Activated T-cell treated with anti-CD3 and anti-CD28 coated beads, Interleukin-2, amount 50 U/mL, for 48 hours (primary cell): ENCODE data around the gene GID8.

Experiments used
- DNase-seq, 2 experiments: peaks; one replicate each; pipeline ENCODE4 v3.0.0-alpha.2; 2020

The GID8 gene

DNA sequence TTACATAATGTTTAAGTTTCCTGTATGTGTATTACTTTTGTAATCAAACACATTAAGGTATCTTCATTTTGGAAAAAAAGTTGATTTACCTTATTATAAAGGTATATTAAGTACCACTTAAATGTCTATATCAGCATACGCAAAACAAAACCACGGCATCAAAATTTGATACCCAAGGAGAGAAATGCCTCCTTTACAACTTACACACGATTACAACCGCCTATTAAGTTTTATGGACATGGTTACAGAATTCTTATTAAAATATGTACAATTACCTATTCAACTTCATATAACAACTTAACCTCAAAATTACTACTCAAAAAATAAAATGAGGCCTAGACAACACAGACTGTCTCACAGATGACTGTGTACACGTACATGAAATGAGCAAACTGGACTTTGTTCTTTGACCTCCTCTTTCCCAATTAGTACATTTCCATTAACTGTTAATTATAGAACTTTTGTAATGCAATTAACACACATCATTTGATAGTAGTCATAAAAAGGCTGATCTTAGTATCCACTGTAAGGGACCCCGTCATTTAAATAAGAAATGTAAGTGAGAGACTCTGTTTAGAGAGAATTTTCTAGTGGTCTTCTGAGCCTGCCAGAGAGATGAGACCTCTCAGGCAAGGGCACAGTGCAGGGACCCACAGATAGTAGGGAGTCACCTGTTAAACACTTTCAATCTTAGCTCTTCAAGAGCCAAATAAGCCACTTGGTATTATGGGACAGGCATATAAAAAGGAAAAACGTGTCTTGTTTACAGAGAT lies 14.1 kb upstream of the GID8 start:
- DNase-seq = no peak

DNA sequence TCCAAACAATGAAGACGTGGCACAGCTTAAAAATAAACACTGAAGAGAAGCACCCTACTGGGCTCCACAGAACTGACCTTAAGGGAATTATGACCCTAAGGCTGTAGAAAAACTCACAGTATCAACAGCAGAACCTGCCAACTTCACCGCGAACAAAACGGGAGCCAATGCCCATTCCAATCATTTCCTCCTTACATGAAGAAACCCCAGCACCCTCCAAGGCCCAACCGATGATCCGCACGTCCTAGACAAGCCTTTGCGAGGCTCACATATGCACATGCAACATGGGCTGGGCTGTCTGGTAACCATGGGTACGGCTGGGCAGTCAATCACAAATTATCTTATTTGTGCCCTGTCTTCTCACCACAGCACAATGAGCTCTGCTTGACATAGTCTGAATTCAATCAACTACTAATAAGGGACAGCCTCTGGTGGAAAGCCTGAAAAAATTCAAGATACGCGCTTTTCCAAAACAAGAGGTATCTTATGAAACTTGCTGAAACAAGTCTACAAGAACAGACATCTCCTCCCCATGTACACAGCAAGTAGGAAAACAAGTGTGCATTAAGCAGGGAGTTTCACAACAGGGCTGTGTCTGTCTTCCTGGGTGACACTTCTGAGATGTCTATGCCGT lies 13.4 kb upstream of the GID8 start:
- DNase-seq = no peak

DNA sequence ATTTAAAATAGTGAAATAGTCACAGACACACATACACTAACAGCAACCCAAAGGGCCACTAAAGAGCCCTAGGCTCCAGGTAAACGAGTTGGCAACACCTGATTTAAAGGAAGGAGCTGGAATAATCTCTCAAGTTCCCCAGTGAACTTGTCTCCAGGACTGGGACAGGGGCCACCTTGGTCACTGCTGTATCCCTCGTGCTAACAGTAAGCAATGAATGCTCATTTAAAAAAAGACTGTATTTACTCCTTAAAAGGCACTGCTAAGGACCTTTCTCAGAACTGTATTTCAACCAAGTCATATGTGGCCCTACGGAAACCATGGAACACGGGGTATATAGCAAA lies 12.9 kb upstream of the GID8 start:
- DNase-seq = no peak

DNA sequence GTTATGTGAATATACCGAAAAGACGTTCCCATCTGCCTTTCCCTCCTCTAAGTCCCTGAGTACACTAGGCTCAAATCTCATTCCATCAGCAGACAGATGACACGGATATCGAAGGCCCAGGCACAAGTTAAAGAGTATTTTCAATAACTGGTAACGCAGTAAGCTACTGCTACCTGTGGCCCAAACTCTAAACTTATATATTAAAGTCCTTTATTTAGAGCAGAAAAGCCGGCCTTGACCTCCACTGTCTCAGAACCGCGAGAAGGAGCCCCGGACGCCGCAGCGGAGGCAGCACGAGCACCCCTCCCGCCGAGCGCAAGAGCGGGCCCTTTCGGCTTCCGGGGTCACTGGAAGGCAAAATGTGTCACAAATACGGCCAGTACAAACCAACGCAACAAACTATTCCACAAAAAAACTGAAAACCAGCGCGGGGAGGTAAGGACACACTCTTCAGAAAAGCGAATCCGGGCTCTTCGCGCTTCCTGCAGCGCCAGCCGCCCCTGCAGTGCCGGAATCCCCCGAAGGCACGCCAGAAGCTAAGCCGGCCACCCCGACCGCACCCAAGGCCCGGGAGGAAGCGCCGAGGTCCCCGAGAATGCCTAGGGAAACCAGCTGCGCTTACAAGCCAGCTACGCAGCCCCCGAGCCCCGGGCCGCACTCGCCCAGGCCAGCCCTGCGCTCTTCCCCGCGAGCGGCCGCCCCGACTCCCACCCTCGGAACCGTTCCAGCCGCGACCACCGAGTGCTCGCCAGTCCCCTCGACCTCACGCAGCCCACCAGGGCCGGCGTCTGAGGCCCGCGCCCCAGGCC lies 12.3 kb upstream of the GID8 start:
- peak; percentile 66 to 70 for DNase-seq

DNA sequence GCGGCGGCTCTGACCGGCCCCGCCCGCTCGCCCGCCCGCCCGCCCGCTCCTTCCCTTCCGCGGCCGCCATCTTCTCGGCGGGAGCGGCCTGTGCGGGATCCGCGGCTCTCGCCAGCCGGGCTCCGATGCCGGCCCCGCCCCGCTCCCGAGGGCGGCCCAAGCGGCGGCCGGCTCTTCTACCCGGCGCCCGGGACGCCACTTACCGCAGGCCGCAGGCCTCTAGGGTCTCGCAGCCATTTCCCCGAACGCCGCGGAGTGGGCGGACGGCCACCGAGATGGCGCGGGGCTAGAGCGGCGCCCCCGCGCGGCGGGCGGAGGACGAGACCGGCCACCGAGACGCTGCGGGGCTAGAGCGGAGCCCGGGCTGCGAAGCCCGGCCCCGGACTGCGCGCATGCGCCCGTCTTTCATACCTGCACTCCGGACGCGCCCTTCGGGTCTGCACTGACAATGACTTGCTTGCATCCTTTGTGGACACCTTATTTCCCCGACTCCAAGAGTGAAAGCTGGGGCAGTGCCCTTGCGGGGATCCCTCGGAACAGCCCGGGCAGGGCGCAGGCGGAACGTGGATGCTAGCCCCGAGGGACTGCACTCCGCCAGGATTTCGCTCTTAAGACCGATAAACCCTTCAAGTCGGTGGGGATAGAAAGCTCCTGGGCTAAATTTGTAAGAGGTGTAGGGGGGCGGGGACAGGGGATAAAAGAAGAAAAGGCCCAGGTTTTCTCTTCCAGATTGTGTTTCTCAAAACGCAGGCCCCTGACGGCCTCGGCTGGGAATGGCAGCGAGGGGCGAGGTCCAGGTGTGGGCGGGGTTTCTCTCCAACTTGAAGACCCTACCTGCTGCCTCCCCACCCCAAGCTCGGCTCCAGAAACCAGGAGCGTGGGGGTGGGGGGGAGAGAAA lies 11.5 kb upstream of the GID8 start, which contains the start of gene DIDO1:
Gene DIDO1 (minus strand): TSS at position 277 of the 899 bp plus-strand sequence.
- peak; percentile 89 to 93 for DNase-seq

DNA sequence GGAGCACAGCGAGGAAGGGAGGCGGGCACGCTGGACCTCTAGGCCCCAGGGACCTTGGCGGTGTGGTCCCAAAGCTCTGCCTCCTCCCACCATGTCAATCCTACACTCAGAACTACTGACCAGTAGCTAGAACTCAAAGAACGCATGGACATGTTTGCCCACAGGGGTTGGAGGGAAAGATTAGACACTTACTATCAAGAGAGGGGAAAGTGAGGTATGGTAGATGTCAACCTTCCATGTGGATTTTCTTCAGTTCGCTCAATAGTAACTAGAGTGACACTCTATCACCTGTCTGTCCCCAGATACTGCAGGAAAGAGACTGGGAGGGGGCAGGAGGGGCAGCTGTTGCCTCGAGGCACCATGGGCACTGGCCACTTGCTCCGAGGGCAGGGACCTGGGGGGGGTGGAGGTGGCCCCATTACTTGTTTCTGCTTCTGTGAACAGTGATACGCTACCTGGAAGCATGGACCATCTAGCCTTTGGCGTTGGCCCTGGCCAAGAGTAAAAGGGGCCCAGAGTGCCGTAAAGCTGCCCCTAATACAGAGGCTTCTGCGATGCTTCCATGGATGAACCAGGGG lies 10.7 kb upstream of the GID8 start:
- no peak for DNase-seq

DNA sequence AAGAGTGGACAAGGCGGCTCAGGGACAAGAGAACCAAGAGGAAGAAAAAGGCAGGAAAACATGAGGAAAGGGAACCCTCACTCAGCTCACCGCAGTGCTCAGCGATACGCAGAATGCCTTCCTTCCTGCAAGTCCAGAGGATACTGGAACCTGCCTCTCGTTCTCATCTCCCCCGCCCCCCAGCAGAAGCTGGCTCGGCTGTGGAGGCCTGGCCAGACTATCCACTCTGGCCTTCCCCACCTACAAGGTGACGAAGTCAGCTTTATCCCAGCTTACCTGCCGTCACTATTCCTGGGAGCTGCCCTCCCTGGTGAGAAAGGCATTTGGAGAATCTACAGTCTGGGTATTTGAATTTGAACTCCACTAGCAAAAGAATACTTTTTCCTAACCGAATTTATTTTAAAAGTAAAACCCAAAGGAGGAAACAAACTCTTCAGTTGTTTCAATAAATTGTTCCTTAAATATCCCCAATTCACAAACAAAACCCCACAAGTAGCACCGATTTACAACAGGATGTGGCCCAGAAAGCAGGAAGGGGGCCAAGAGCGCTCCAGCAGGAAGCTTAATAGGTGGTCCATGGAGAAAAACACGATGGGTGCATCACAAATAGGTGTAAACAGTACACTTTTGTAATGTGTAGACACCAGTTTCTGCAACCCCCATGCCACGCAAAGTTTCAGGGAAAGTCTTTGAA lies 9.6 kb upstream of the GID8 start:
- no peak for DNase-seq

DNA sequence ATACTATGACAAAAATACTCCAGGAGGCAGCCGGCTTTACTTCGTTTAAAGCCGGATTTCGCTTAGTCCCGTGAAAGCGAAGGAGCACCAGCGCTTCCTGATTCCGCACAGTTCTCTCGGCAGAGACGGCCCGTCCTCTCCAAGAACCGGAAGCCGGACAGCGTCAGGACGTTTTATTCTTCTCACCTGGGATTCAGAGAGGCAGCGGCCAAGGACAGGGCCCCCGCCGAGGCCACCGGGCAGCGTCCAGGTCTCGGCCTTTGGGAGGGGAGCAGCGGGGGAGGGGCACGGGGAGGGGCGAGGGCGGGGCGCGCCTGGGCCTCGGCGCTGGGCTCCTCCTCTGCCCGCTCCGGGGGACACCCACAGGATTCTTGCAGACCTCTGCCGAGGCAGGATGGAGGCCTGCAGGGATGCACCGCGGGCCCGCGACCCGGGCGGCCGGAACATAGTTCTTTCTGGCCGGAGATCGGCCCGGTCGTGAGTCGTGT lies 8.9 kb upstream of the GID8 start:
- peak; percentile 78 to 82 for DNase-seq

DNA sequence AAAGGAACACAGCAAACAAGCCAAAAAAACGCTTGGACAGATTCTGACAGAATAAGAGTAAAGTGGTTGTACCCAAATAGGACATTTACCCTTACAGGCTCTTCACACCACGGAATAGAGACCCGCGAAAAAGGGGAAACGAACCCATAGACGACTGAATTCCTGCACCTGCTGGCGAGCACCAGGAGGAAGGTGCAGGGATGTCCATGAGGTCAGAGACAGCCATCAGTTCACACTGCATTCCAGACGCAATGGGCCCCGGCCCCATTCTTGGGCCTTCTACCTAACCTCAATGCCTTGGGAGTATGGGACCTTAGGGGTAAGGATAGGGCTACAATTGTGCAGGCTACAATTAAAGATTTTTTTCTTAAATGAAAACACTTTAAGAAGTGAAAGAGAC lies 6.5 kb upstream of the GID8 start:
- no peak for DNase-seq

DNA sequence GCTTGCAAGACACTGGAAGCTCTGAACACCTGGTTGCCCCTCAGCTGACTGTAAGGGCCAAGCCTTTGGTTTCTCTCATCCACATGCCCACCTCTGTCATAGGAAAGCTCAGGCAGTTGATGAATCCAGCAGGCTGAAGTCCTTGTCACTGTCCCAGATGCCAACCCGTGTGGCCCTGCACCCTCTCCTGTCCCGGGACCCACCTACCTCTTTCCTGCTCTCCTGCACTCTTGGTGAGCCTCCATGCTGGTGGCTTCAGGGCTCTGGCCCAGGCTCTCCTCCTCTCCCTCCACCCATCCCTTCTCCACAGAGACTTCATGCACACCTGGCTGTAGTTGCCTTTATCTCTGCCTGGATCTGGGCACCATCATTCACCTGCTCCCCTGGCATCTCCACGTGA lies 4.0 kb upstream of the GID8 start:
- DNase-seq = no peak

DNA sequence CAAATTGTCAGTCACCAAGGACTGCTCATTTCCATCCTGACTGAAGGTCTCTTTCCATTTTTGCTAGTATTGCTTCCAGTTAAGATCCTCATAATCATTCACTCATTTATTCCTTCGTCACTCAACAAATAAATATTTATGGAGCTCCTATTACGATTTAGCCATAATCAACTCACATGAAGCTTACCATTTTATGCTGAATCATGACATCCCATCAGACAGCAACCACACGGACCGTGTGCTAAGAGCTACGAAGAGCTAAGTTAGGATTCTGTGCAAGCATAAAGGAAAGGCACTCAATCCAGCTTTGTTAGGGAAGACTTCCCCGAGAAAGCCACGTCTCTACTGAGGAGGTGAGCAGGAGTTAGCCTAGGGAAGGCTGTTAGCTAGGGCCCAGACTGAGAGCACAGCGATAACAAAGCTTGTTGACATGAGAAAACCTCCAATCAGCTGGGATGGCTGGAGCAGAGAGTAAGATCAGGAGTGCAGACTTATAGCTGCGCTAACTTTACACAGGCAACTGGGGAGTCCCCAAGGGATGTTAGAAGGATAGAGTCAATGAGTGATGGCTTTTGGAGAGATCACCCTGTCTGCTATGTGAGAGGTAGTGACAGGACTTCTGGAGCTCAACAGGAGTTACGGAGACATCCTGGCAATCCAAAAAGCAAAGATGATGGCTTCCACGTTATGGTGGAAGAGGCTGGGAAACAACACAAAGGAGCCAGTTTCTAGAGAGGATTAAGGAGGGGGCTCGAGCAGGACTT lies 2.6 kb upstream of the GID8 start:
- DNase-seq = no peak

DNA sequence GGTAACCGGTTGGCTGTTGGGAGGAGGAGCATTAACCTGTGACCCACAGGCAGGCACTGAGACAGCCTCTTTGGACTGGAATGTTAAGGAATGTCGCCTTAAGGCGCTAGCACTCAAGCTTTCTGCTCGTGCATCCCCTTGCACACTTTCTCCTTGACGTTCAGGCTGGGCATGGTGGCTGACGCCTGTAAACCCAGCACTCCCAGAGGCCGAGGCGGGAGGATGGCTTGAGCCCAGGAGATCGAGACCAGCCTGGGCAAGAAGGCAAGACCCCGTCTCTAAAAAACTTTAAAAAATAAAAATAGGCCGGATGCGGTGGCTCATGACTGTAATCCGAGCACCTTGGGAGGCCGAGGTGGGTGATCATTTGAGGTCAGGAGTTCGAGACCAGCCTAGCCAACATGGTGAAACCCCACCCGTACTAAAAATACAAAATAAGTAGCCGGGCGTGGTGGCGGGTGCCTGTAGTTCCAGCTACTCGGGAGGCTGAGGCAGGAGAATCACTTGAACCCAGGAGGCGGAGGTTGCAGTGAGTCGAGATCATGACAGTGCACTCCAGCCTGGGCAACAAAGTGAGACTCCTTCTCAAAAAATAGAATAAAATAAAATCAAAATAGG lies 1.9 kb upstream of the GID8 start:
- DNase-seq = no peak

DNA sequence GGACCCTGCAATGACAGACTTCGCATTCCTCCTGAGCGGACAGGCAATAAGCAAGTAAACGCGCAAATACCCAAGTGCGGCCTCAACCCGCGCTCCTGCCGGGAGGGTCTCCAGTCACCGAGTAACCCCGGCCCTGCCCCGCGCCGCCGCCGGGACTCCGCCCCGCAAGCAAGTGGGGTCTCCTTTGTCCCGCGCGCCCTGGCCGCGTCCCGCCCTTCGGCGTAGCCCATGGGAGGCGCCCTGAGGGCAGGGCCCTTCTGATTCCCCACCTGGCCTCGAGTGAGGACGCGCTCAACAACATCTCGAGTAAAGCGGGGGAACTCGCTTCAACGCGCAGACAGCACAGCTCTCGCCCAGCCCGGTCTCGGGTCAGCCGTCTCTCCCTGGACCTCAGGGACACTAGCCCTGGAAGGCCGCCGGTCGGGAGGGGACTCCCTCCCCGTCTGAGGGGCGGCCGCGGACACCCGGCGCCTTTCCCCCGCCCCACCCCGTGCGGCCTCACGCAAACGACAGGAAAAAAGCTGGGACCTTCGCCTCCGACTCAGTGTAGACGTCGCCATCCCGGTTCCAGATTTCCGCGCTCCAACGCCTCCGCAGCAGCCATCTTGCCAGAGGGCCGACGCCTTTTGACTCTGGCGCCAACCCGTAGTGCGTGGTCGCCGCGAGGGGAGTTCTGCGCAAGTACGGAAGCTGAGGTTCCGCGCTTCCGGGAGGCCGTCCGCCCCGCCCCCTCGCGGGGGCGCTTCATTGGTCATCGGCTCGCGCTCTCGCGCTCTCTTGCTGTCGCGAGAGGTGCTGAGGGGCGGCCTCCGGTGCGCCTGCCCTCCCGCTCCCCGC lies 461 bp upstream of the GID8 start:
- peak; percentile 97 to 98 for DNase-seq

DNA sequence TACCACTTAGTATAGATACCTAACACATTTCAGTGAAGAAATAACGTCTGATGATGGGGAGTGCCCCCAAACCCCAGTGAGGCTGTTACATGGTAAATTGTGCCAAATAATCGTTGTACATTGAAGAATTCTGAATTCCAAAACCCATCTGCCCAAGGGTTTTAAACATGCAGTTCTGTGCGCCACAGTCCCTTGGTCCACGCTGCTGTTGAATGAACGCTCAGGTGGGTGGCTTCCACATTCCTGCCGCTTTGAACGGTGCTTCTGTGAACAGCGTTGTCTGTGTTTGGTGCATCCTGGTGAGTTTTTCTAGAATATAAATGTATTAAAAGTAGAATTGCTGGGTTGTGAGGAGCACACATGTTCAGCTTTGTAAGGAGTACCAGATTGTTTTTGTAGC lies 2.9 kb downstream of the GID8 start:
- no peak for DNase-seq

DNA sequence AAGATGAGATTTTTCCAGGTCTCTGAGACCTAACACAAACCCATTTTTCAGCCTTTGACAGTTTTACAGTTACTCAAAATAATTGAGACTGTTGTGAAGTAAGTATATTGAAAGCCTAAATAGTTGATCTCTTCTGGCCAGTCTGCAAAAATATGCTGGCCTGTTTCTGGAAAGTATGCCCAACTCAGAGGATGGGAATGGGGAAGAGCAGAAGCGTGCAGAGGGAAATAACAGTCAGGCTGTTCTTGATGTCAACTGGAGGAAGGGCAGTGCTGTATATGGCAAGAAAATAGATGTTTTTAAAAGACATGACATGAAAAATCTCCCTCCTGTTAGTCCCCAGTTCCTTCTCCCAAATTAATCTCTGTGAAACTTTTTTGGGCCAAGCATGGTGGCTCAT lies 3.8 kb downstream of the GID8 start:
- no peak for DNase-seq

DNA sequence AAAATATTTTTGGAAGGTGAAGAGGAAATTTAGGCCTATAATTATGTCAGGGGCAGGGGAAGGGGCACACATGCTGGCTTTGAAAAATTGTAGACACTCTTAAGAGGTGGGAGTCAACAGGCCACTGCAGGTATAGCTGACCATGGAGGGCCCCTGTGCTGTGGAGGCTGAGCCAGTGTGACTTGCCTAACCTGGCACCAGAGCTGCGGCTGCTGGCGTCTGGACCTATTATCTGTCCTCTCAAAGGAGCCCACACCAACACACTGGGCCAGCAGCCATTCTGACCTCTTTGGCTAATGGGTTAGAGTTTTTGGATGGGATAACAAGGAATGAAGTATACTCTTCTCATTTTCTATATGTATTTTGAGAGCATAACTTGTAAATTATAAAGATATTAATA lies 4.5 kb downstream of the GID8 start:
- DNase-seq = no peak

DNA sequence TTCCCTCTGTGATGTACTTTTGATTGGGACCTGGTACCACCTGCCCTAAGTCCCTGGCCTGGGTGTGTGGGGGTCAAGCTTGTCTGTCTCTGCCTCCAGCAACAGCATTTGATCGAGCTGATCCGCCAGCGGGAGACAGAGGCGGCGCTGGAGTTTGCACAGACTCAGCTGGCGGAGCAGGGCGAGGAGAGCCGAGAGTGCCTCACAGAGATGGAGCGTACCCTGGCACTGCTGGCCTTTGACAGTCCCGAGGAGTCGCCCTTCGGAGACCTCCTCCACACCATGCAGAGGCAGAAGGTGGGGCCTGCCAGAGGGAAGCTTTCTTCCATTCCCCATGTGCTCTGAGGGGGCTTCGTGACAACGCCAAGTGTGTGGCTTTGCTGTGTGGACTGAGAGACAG lies 5.4 kb downstream of the GID8 start:
- DNase-seq = no peak

DNA sequence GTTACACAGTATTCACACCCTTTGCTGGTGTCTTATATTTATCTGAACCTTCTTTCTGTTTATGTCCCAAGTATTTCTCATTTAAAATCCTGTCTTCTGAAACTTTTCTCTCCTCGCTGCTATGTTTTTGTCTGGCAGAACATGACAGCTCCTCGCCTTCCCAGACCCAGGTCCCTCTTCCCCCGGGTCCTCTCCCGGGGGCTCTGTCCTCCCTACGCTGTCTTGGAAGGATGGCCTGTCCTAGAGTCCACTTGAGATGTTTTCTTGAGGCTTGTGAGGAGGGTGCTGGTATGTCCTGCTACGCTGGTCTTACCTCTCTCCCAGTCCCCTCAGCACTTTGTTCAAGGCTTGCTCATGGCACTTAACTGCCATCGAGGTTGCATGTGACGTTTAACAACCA lies 6.2 kb downstream of the GID8 start:
- DNase-seq = no peak

DNA sequence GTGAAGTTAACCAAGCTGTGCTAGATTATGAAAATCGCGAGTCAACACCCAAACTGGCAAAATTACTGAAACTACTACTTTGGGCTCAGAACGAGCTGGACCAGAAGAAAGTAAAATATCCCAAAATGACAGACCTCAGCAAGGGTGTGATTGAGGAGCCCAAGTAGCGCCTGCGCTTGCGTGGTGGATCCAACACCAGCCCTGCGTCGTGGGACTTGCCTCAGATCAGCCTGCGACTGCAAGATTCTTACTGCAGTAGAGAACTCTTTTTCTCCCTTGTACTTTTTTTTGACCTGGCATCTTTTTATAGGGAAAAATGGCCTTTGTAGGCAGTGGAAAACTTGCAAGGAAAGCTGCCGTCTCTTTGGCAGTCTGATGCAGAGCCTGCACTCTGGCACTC lies 6.8 kb downstream of the GID8 start:
- no peak for DNase-seq
